Fibroblast of the aortic adventitia (primary cell): ENCODE measurements around the gene PLEKHA7. TPM values are rescaled to one million over a fixed set of nuclear protein-coding genes. Genes with fewer than 3 reads are reported as not detected.

ENCODE experiments used
- DNase-seq: peaks from one replicate; pipeline ENCODE4 v3.0.0-alpha.2; 2010; ENCODE audit warnings: low read depth
- H3K4me3 ChIP-seq: 2 replicates; pipeline ENCODE4 v1.5.1; 2011; ENCODE audit warnings: low read depth, mild to moderate bottlenecking, control low read depth, low read length, moderate library complexity
- total RNA-seq: library from RNA; depleted of rRNA; stranded (reverse); fragments of >200 nt; gene quantifications from 2 replicates; pipeline ENCODE4 v1.2.3, GENCODE V29; 2012; ENCODE audit warnings: low replicate concordance
- TF ChIP-seq, protein P1 (sequence below): IDR thresholded peaks from 2 replicates; pipeline ENCODE4 v1.5.1; 2011; ENCODE audit warnings: mild to moderate bottlenecking, low read length, control low read depth, inconsistent platforms; ENCODE audit not compliant: insufficient read depth

PLEKHA7 gene
- total RNA-seq, 1 donor = 0.09 TPM

DNA sequence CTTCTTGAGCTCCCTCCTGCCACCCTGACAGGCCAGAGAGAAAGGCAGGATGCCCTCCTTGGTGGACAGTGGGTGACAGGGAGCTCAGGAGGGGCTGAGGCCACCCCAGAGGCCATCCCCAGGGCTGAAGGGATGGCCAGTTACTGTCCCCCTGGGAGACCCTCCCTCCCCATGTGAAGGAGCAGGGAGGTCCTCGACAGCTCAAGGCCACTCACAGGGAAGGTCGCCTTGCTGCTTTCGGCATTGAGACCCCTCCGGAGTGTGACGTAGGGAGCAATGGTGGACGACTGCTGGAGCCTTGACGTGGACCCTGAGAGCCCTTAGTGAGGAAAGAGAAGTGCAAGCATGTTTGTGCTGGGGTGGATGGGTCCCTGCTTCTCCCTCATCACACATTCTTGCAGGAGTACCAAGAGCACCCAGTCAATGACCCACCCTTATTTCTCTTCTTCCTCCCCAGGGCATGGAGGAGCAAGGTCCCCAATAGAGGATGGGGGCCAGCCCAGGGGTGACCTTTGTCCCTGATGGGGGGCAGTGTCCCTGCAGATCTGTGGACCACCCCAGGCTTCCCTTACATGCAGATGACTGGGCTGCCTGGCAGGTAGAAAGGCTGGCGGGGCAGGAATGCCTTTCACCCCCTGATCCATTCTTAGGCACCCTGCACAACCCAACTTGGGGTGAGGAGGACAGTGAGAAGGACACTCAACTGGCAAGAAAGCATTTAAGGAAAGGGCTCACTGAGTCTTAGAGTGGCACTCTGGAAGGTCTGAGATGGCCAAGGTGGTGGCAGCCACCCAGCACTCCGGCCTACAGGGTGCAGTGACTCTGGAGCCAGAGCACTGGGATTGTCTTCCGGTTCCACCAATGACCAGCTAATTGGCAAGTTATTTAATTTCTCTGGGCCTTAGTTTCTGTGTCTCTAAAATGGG, 224.4 kb downstream of the PLEKHA7 start:
- TF ChIP-seq, protein P1, sequence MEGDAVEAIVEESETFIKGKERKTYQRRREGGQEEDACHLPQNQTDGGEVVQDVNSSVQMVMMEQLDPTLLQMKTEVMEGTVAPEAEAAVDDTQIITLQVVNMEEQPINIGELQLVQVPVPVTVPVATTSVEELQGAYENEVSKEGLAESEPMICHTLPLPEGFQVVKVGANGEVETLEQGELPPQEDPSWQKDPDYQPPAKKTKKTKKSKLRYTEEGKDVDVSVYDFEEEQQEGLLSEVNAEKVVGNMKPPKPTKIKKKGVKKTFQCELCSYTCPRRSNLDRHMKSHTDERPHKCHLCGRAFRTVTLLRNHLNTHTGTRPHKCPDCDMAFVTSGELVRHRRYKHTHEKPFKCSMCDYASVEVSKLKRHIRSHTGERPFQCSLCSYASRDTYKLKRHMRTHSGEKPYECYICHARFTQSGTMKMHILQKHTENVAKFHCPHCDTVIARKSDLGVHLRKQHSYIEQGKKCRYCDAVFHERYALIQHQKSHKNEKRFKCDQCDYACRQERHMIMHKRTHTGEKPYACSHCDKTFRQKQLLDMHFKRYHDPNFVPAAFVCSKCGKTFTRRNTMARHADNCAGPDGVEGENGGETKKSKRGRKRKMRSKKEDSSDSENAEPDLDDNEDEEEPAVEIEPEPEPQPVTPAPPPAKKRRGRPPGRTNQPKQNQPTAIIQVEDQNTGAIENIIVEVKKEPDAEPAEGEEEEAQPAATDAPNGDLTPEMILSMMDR = no peak
- DNase-seq = no peak
- no peak overlapping the region for H3K4me3 ChIP-seq

DNA sequence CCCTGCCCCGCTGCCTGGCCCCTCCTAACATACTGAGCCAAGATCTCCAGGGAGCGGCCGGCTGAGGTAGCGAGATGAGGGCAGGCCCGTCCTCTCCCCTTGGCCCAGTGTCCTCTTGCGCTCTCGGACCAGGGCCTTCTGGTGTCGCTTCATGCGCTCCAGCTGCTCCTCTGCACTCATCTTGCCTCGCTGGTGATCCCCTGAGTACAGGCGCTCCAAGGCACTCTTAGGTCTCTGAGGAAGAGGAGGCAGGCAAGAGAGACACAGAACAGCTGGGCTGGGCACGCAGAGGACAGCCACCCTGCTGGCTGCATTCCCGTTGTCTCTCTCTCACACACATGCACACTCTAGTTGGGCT, 225.2 kb downstream of the PLEKHA7 start:
- no peak for DNase-seq
- H3K4me3 ChIP-seq = no peak overlapping the region
- TF ChIP-seq, protein P1 = no peak

DNA sequence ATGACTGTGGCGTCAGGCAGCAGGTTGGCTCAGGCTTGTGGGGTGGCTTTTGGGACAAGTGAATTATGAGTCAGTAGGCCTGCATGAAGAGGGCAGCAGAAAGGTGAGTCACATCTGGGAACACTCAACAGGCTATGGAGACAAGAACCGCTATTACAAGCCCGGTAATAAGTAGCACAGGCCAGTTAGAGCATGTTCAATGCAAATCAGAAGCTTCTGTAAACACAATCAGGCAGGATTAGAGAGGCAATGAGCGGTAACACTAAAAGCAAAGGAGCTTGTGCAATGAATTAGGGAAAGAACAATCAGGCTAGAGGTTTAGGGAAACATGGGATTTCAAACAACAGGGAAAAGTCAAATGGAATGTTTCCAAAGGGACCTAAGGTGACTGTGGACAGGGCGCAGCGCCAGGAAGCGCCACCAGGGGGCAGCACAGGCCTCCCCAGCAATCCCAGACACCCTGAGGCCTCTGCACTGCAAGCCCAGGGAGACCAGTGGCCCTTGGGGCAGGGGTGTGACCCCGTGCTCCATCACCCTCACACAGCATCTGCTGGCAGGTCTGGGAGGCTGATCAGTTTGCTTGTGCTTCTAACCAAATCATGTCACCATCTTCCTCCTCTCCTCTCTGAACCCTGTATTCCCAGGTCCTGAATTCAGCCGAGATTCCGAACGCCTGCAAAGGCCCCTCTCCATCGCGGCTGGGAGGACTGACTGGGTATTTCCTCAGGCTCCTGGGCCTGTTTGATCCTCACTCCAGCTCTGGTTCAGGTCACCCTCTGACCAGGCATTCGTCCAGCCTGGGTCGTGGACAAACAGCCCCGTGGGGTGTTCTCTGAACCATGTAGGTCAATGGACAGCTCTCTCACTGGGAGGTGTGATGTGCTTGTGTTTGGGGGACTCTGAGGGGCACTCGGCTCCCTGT, 225.8 kb downstream of the PLEKHA7 start:
- TF ChIP-seq, protein P1 = peak; percentile 97
- H3K4me3 ChIP-seq = no peak overlapping the region
- peak; percentile 75 for DNase-seq

DNA sequence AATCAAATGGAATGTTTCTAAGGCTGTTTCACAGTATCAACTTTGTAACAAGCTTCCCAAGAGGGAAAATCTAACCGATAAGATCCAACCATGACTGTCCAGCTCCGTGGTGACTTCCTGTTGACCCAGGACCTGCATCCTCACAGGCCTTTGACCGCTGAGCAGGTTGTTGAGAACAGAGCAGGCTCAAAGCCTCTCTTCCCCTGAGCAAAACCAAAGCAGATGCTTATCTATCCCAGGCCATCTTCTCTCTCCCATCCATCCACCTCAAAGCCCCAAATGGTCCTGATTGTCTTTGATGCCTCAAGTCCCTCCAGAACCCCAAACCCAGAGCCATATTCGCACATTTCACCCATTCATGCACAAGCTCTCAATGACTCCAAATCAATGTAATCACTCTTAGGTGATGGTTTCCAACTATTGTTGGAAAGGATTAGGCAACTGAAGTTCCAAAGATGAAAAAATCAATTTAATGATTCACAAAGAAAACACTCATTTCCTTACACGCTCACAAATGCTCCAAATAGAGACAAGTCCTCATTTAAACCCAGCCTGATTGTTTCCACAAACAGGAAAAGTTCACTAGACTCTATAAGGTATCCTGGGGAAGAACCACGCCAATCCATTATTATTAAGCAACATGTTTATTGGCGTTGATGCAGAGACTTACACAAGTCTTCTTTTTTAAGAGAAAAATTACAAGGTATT, 227.0 kb downstream of the PLEKHA7 start:
- DNase-seq = peak; percentile 55
- H3K4me3 ChIP-seq = no peak overlapping the region
- TF ChIP-seq, protein P1 = no peak

DNA sequence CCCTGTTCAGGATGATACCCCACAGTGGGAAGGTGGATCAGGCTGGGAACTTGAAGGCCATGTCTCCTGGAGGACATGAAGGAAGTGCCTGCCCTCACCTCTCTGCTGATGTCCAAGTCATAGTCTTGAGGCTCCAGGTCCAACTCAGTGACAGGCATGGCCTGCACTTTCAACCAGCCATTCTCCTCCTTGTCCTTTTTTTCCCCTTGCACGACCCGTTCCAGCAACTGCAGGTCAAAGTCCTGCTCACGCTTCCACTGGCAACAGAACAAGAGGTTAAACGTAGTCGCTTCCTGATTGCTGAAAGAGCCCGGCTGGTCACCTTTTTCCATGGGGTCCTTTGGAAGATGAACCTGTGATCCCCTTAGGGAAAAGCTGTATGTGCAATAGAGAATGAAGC, 228.1 kb downstream of the PLEKHA7 start:
- no peak overlapping the region for H3K4me3 ChIP-seq
- TF ChIP-seq, protein P1 = no peak
- DNase-seq = no peak

DNA sequence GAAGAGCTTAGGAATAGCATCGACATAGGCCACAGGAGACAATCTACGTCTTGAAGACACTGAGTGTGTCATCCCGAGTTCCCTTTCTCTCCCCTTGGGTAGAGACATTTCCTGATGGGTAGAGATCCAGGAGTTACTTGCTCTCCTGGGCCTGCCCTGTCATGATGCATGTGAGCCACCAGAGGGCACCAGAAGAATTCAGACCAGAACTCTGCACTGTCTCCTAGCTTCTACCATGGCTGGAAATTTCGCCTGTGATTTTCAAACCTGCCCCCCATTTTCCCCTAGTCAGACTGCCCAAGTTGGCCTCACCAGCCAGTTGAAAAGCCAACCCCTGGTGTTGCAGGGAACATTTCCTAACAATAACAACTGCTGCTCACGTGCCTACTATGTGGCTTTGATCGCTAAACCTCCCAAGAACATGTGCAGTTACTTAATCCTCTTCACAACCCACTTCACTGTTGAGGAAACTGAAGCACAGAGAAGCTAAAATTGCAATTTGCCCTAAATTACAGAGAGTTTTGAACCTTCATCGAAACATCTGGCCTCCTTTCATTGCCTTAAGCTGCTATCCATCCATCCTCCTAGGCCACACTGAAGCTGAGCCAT, 228.6 kb downstream of the PLEKHA7 start:
- H3K4me3 ChIP-seq = no peak overlapping the region
- TF ChIP-seq, protein P1 = peak; percentile 95
- peak; percentile 83 for DNase-seq
